NCI-H460 (cell line): ENCODE measurements around the gene MAPK11. TPM values are rescaled to one million over a fixed set of nuclear protein-coding genes. Genes with fewer than 3 reads are reported as not detected.

Experiments
- DNase-seq: peaks from one replicate; pipeline ENCODE4 v3.0.0-alpha.2; 2016; ENCODE audit warnings: low read depth; ENCODE audit errors: extremely low read depth
- polyA plus RNA-seq: library from polyadenylated mRNA; depleted of rRNA; stranded (reverse); fragments of >200 nt; gene quantifications from 2 replicates; pipeline ENCODE4 v1.2.3, GENCODE V29; 2014; cell fraction: nucleus; rRNA removed
- total RNA-seq: library from RNA; depleted of rRNA; stranded (reverse); fragments of >200 nt; shearing (Covaris generic); gene quantifications from 2 replicates; pipeline ENCODE4 v1.2.3, GENCODE V29; 2014; rRNA removed

MAPK11 gene
- total RNA-seq: 1.3 and 1.8 TPM in 2 replicates
- polyA plus RNA-seq: 21.3 and 25.2 TPM in 2 replicates

DNA sequence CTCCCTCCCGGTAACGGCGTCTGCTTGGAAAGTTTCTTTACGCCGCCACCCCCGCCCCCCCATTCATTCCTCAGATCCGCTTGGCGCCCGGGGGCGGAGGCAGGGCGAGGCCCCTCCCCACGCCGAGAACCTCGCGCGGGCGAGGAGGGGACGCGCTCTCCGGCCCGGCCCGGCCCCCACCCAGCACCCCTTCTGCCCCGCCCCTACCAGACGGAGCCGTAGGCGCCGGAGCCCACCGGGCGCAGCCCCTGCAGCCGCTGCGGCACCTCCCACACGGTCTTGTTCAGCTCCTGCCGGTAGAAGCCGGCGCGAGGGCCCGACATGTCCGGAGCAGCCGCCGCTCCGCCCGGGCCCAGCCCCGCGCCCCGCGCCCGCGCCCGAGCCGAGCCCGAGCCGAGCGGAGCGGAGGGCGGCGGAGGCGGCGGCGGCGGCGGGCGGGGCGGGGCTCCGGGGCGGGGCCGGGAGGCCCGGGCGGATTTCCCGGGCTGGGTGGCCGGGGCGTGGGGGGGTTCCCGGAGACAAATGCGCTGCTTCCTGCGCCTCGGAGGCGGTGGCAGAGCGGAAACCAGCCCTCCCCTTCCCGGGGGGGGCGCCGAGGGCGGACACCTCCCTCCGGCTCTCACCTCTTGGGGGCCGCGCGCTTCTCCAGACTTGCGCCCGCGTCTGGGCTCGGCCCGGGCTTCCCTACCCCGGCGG, at the start of gene MAPK11:
Gene MAPK11 (minus strand): TSS at position 411 of the 696 bp plus-strand sequence. CDS start 88 bp downstream, at position 323.
- DNase-seq: no peak

- no peak for DNase-seq
Observed at GRCh38 chr22:50319503-50319951, 49.3 kb upstream of the MAPK11 start.

- DNase-seq: no peak
Observed at GRCh38 chr22:50318698-50319411, 48.7 kb upstream of the MAPK11 start.

GRCh38 chr22:50318356-50318697, 48.1 kb upstream of the MAPK11 start:
- DNase-seq: no peak

DNA sequence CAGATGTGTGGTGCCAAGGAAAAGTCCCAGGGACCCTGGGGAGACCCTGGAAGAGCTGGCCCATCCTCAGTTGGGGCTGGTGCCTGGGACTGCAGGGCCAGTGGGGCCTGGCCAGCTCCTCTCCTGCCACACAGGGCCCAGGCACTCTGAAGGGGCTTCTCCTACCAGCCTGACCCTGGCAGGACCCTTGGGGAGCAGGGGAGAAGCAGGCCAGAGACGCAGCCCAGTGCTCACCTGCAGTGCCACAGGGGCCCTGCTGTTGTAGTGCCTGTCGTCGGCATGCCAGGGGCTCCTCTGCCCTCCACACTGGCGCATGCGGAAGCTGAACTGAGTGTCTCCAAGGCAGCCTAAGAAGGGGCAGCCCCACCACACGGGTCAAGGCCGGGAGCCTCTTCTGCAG, 47.5 kb upstream of the MAPK11 start:
- no peak for DNase-seq

DNA sequence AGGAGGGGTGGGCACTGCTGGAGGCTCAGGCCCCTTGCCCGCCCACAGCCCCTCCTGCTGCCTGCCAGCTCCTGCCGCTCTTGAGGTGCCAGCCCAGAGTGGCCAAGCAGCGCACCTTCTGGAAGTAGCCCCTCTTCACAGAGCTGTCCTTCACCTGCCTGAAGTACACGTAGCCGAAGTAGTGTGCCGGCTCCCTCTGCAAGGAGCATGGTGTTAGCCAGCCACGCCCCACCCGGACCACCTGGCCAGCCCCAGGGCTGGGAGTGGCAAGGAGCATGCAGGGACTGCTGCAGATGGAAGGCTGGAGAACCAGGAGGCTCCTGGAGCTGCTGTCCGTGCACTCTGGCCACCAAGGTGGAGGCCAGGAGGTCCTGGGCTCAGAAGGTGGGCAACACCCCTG, 47.0 kb upstream of the MAPK11 start:
- DNase-seq: no peak

- no peak for DNase-seq
Observed at GRCh38 chr22:50316114-50317065, 46.2 kb upstream of the MAPK11 start.

GRCh38 chr22:50315289-50316113, 45.3 kb upstream of the MAPK11 start:
- no peak for DNase-seq

- no peak for DNase-seq
Observed at GRCh38 chr22:50314455-50315288, 44.5 kb upstream of the MAPK11 start.

DNA sequence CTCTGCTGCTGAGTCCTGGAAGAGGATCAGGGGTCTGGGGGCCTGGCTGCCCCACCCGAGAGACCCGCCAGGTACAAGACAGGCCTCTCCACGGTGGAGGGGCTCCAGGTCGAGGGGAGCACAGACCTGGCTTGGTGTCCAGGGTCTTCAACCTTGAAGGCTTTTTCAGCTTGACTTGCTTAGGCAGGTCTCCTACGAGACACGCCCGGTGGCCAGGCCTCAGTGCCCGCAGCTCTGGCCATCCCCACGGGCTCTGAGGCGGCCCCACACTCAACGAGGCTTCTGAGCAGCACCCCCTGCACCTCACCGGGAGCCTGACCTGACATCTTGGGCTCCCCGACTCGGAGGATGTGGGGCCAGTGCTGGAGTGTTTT, 43.9 kb upstream of the MAPK11 start:
- DNase-seq: no peak

GRCh38 chr22:50313600-50313999, 43.4 kb upstream of the MAPK11 start:
- no peak for DNase-seq

DNA sequence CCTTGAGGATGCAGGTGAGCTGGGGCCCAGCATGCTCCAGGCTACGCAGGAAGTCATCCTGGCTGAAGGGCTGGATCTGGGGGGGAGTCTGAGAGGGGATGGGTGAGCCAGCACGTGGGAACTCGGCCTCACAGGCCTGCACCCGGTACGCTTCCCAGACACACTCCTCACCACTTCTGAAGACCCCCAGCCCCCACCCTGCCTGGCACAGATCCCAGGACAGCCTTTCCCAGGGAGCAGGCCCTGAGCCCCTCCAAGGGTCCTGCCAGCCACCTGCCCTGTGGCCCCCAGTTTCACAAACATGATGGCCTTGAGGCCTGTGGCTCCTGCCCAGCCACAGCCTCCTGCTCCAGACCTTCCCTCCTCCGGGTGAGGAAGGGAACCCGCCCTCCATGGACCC, 42.8 kb upstream of the MAPK11 start:
- DNase-seq: no peak

- no peak for DNase-seq
Observed at GRCh38 chr22:50312371-50312770, 42.2 kb upstream of the MAPK11 start.

- DNase-seq: no peak
Observed at GRCh38 chr22:50311606-50312351, 41.6 kb upstream of the MAPK11 start.

DNA sequence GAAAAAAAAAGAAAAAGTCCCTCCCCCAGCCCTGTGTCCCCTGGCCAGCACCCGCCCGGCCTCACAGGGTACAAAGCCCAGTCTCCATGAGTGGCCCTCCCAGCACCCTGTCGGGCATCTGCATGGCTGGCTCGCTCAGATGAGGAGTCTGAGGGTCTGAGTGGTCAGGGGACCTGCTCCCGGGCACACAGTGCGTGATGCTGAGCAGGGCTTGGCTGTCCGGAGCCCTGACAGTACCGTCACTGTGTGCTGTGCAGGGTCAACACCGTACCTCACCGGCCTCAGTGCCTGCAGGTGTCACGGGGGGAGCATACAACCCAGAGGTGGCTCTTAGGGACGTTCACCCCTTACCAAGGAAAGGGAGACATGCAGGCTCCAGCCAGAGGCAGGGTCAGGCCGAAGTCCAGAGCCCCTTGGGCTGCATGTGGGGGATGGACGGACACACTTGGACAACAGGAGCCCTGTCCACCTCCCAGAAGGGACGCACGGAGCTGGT, 40.8 kb upstream of the MAPK11 start:
- DNase-seq: no peak

- no peak for DNase-seq
Observed at GRCh38 chr22:50310031-50310722, 40.0 kb upstream of the MAPK11 start.

DNA sequence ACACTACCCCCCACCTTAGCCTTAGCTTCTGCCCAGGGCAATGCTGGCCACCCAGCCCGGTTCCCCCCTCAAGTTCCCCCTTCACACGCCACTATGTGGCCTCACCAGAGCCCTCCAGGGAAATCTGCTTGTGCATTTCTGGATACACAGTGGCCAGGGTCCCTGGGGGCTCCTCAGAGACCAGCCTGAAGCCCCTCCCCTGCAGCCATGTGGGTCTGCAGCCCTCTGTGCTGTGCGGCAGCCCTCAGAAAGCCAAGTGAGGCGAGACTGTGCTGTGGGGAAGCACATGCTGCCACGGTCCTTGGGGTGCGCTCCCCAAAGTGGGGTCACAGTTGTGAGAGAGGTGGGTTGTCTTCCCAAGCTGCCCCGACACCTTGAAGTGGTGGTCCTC, 39.4 kb upstream of the MAPK11 start:
- DNase-seq: no peak
